ENCODE data around the gene MAPKBP1. TPM values are rescaled to one million over a fixed set of nuclear protein-coding genes. Genes with fewer than 3 reads are reported as not detected.

Gene MAPKBP1
- total RNA-seq, 4 donors from 2014 or later: 6.7 to 17.3 (median 7.8) TPM

DNA sequence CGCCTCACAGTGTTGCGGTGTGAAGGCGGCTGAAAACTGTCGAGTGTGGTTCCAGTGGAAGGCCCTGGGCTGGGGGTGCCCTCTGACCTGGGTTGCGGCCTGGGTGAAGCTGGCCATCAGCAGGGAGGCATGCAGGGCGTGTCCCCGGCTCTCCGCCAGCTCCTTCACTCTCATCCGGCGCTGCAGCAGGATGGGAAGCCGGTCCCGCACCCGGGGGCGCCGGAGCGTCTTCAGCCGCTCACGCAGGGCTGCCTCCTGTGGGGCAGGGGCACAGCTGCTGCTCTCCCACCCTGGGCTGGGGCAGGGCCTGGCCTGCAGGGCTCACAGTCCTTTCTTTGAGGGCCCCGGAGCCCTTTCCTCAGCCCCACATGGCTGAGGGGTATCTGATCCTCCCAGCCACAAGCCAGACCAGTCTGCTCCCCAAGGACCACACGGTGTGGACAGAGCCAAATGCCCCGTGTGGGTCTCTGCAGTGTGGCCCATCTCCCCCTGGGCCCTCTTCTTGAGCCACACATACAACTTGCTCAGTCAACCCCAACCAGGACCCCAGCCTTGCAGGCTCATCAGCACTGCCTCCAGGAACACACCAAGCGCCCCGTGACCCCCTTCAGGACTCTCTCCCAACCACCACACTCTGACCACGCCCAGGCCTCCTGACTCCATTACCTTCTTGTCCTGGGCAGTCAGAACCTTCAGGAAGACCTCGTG is 92.7 kb downstream of the MAPKBP1 start:
- TF ChIP-seq, protein P1, sequence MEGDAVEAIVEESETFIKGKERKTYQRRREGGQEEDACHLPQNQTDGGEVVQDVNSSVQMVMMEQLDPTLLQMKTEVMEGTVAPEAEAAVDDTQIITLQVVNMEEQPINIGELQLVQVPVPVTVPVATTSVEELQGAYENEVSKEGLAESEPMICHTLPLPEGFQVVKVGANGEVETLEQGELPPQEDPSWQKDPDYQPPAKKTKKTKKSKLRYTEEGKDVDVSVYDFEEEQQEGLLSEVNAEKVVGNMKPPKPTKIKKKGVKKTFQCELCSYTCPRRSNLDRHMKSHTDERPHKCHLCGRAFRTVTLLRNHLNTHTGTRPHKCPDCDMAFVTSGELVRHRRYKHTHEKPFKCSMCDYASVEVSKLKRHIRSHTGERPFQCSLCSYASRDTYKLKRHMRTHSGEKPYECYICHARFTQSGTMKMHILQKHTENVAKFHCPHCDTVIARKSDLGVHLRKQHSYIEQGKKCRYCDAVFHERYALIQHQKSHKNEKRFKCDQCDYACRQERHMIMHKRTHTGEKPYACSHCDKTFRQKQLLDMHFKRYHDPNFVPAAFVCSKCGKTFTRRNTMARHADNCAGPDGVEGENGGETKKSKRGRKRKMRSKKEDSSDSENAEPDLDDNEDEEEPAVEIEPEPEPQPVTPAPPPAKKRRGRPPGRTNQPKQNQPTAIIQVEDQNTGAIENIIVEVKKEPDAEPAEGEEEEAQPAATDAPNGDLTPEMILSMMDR (IDR thresholded peaks at IDR 0.05; ENCODE audit: low read depth): no peak

DNA sequence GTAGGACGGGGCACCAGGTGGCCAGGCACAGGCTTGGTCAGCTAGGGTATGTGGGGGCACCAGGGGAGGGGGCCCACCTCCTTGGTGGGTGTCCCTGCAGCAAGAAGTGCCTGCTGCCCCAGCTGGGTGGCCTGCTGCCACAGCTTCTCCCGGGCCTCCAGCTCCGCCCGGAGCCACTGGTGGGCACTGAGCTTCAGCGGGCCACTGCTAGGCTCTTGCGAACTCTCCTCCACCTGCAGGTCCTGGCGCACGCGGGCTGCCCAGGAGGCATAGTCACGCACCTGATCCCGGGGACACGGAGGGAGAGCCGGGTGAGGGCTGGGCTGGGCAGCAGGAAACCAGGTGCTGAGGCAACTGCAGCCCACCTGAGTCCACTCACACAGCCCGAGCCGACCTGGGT is 94.0 kb downstream of the MAPKBP1 start:
- TF ChIP-seq, protein P1 (IDR thresholded peaks at IDR 0.05; ENCODE audit: low read depth): no peak

DNA sequence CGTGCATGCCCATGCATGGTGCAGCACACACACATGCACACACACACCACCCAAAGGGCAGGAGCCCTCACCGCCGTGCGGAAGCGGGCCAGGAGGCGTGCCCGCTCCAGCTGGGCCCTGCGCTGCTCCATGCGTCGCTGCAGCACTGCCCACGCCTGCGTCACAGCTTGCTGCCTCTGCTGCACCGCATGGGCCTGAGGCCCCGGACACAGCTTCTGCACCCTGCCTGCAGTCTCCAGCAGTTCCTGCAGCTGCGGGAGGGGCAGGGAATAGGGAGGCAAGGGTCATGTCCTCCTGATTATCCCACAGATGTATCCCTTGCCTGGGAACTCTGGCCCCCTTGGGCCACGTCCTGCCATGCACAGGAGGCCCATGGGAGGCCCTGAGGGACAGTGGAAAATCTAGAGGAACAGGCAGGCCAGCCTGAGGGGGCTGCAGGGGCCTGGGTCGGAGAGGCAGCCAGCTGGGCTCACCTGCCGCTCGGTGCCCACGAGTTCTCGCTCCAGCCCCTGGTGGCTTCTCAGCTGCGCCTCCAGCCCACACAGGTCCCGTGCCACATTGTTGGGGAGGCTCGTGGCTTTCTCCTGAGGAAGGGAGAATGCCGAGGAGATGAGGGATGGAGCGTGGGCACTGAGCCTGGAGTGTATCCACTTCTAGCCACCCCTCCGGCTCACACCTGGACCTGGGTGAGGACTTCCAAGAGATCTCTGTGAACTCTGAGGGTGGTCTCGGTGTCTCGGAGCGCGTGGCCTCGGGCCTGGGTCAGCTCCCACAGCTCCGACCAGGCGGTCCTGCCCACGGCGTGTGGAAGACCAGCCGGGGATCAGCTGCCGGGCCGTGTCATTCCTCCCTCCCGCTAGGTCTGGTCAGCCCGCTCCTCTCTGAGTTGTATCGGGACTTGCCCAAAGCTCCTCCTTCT is 95.7 kb downstream of the MAPKBP1 start:
- TF ChIP-seq, protein P1 (IDR thresholded peaks at IDR 0.05; ENCODE audit: low read depth): no peak

DNA sequence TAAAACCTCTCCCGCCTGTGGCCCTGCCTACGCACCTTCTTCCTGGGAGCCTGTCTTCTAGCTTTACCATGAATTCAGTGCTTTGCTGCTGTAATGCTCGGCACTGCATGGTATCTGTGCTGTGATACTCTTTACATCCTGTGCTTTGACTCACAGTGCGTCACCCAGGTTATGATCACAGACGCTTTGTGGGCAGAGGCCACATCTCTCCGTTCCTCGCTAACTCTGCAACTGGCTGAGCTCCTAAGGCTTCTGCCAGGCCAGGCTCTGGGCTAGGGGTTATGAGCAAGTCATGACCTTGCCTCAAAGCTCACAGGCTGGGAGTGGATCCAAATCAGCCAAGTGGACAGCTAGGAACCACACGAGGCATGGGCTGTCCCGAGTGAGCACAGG is 96.4 kb downstream of the MAPKBP1 start:
- TF ChIP-seq, protein P1 (IDR thresholded peaks at IDR 0.05; ENCODE audit: low read depth): no peak

DNA sequence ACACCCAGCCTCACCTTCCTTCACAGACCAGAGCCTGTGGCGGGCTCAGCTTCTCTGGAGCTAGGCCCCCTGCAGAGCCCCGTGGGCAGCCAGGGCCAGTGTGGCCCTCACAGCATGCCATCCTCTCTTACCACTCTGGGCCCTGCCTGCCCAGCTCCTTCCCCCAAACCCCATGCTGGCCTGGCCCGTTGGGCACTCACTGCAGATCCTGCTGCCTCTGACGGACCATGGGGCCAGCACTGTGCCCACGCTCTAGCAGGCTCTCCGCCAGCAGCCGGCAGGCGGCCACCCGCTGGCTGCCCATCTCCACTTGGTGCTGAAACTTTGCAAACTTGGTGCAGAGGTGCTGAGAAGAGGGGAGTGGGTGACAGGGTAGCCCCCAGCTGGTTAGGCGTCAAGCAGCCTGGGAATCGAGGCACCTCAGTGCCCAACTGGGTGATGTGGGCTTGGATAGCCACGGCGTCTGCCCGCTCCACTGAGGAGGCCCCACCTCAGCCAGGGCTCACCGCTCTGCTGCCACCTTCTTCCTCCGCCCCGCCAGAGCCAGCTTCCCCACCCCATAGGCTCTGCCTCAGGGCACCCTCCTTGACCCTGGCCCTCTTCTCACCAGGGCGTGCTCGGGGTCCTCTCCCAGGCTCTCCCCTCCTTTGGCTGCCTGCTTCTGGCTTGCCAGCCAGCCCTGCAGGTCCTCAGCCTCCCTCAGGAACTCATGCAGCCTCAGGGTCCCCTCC is 97.1 kb downstream of the MAPKBP1 start:
- TF ChIP-seq, protein P1 (IDR thresholded peaks at IDR 0.05; ENCODE audit: low read depth): no peak

DNA sequence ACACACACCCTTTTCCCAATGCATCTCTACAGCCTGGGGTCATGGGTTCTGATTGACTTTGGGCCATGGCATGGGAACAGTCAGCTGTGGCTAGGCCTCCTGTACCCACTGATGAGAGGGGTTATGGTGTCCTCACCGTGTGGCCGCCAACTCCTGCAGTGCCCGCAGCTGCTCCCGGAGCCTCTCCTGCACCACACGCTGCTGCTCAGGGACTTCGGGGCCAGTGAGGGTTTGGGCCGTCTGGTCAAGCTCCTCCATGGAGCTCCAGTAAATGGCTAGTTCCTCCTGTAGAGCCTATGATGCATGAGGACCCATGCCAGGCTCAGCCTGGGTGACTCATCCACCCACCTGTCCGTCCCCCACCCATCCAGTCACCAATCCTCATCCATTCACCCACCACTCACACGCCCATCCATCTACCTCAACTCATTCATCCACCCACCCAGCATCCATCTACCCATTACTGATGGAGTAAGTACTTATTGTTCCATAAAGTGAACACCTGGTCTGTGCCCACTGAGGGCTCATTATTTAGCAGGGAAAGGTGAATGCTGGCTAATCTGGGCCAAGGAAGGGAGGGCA is 98.0 kb downstream of the MAPKBP1 start:
- TF ChIP-seq, protein P1 (IDR thresholded peaks at IDR 0.05; ENCODE audit: low read depth): no peak

All from subcutaneous adipose tissue (tissue), 4 donors.